Stimulated activated CD4-positive, alpha-beta T cell treated with anti-CD3 and anti-CD28 coated beads, Interleukin-12 subunit alpha, Interleukin-12 subunit beta, amount 100 ng/mL, for 24 hours (primary cell): ENCODE data around the gene POLE4.

Experiments used
- DNase-seq, 2 experiments: peaks; one replicate each; pipeline ENCODE4 v3.0.0-alpha.2; 2020; ENCODE audit warnings: low read depth in 2 of 2

The POLE4 gene

GRCh38 chr2:74939919-74940812, 18.3 kb upstream of the POLE4 start:
- DNase-seq = no peak

- DNase-seq = no peak
Measured at GRCh38 chr2:74941284-74941683, 17.2 kb upstream of the POLE4 start.

- no peak for DNase-seq
Measured at GRCh38 chr2:74942263-74942662, 16.2 kb upstream of the POLE4 start.

- DNase-seq = no peak
Measured at GRCh38 chr2:74944987-74945787, 13.3 kb upstream of the POLE4 start.

- no peak for DNase-seq
Measured at GRCh38 chr2:74945788-74946331, 12.6 kb upstream of the POLE4 start.

GRCh38 chr2:74947703-74948102, 10.7 kb upstream of the POLE4 start:
- no peak for DNase-seq

GRCh38 chr2:74948779-74949178, 9.7 kb upstream of the POLE4 start:
- DNase-seq = no peak

- DNase-seq = no peak
Measured at GRCh38 chr2:74951211-74951754, 7.2 kb upstream of the POLE4 start.

- no peak for DNase-seq
Measured at GRCh38 chr2:74952575-74952974, 5.9 kb upstream of the POLE4 start.

GRCh38 chr2:74953796-74954499, 4.5 kb upstream of the POLE4 start:
- no peak for DNase-seq

- DNase-seq = no peak
Measured at GRCh38 chr2:74954500-74954874, 4.0 kb upstream of the POLE4 start.

GRCh38 chr2:74957886-74958273, 563 bp upstream of the POLE4 start:
- no peak for DNase-seq

- no peak for DNase-seq
Measured at GRCh38 chr2:74959106-74959751, 786 bp downstream of the POLE4 start.

- no peak for DNase-seq
Measured at GRCh38 chr2:74966887-74967286, 8.4 kb downstream of the POLE4 start.

GRCh38 chr2:74975016-74975415, 16.6 kb downstream of the POLE4 start:
- DNase-seq = no peak

GRCh38 chr2:74979844-74980243, 21.4 kb downstream of the POLE4 start:
- DNase-seq = no peak

GRCh38 chr2:74982577-74982976, 24.1 kb downstream of the POLE4 start:
- DNase-seq = no peak

GRCh38 chr2:74983631-74984392, 25.4 kb downstream of the POLE4 start:
- DNase-seq = no peak

GRCh38 chr2:74984947-74985637, 26.6 kb downstream of the POLE4 start:
- DNase-seq = no peak
